Posterior vena cava (tissue), 2 donors: ENCODE data around the gene MAN1A1. TPM values are rescaled to one million over a fixed set of nuclear protein-coding genes. Genes with fewer than 3 reads are reported as not detected.
"Not testable (repeated sequence)": the region's sequence is repeated elsewhere in the genome, so short reads cannot be mapped to it uniquely, and the experiment has no call there.

Experiments
- DNase-seq: peaks from one replicate; pipeline ENCODE4 v3.0.0-alpha.2; 2020; ENCODE audit warnings: low spot score
- intact Hi-C, 2 donors: fragments of 100-400 bp; cut with DNase I; formaldehyde crosslinking; loops; one replicate each; pipeline versions ENCODE4 v1.14.1 to v1.14.2; 2022 to 2023
- long read RNA-seq, 2 donors: library from polyadenylated mRNA; unstranded; transcript quantifications; one replicate each; pipeline ENCODE4 v2.0.0, GENCODE V29; 2020 to 2021
- total RNA-seq, 2 donors: library from RNA; stranded (reverse); fragmentation: NEBNext Ultra II Directional; extraction: Animal tissue kit (Norgen Biotek cat#: 25700); gene quantifications; one replicate each; pipeline ENCODE4 v1.2.1, GENCODE V29; 2021
- donor health status: DM: yes; HTN: yes; CAD: no.
- donor health status: DM: yes; HTN: yes; CAD: no.

Gene MAN1A1
- 10 to 100 TPM; 60.6 to 65.3 TPM for total RNA-seq
- long read RNA-seq, donor 1, partial matches to known transcripts, result 5 of 8 reads
- long read RNA-seq, donor 1, other reads (novel, unspliced or antisense), result 3 of 8 reads
- long read RNA-seq, donor 2, partial matches to known transcripts, result 0 of 2 reads
- long read RNA-seq, donor 2, other reads (novel, unspliced or antisense), result 2 of 2 reads

DNA sequence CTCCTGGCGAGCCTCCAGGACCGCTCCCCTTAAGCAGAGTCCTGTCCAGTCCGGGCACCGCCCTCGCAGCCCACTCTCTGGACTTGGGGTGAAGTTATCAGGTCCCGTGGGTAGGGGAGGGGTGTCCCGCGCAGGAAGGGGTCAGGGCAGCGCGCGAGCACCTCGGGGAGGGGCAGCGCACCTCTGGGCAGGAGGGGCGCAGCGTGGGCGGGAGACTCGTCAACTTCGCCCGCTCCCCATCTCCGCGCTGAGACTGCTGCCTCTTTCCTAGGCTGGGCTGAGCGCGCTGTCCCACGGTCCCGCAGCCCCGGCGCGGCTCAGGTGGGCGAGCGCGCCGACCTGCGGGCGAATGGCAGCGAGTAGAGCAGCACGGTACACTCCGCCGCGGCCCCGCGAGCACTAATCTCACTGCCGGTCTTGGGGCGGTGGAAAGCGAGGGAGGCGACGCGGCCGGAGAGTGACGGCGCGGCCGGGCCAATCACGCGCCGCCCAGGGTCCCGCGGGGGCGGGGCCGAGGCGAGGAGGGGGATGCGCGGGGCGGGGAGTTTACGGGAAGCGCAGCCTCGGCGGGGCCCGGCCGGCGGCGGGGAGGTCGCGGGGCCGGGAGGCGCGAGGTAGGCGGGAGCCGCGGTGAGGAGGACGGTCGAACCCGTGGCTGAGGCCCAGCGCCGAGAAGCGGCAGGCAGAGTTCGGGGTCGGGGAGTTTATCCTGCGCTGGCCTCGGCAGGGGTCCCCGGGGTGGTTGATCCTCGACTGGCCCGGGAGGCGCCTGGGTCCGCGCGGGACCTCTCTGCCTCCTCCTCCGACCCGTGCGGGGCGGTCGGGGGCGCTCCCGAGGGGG lies at the start of gene MAN1A1:
Gene MAN1A1 (minus strand): TSS at position 401 of the 841 bp plus-strand sequence. CDS start 696 bp downstream, outside the sequence.
- DNase-seq, result peak; percentile 97
- intact Hi-C loops, result loop anchor here in 1 of 2 donors (5.0 kb wide), 1 partner anchor 202 kb away; no protein-coding TSS in a partner anchor

DNA sequence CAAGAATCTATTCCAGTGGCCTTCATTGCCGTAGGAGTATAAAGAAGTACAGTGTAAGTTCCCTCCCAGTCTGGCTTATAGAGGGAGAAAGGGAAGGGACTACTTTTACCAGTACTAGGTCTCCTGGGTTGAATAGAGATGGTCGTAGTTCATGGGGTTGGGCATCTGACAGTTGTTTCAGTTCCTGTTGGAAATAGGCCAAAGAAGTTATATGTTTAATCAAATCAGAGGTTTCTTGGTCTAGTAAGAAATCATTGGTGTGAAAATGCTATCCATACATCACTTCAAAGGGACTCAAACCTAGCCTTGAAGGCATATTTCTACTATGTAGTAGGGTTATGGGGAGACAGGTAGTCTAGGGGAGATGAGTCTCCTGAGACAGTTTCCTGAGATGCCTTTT lies 45.6 kb upstream of the MAN1A1 start:
- no peak for DNase-seq
- intact Hi-C loops, result no loop called here

DNA sequence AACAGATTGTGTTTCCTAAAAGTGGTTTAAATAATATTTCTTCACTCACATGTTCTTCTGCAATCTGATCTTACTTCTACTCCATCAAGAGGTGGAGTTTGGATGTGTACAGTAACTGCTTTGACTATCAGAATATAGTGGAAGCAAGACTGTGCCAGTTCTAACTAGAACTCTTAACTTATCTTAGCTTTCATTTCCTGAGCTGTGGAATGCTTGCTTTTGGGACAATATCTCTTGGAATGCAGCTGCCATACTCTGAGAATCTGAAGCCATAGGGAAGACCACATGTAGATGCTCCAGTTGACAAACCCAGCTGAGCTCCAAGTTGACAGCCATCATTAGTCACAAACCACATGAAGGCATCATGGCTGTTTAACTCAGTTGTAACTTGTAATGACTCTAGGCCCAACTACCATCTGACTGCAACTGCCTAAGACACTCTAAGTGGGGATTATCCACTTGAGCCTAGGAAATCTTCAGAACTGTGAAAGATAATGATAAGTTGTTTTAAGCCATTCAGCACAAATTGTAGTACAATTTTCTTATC lies 40.8 kb upstream of the MAN1A1 start:
- intact Hi-C loops, result no loop called here
- DNase-seq, result no peak

DNA sequence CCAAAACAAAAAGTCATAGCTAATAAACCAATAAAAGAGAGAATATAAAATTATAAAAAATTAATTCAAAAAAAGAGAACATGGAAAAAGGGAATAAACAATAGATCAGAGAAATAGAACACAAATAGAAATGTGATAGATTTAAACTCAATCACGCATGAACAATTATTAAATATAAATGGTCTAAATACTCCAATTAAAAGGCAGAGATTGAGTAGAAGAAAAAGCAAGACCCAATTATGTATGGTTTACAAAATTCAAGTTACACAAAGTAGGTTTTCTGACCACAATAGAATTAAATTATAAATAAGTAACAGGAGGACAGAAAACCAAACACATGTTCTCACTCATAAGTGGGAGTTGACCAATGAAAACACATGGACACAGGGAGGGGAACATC lies 36.4 kb upstream of the MAN1A1 start:
- intact Hi-C loops, result no loop called here
- DNase-seq, result no peak

DNA sequence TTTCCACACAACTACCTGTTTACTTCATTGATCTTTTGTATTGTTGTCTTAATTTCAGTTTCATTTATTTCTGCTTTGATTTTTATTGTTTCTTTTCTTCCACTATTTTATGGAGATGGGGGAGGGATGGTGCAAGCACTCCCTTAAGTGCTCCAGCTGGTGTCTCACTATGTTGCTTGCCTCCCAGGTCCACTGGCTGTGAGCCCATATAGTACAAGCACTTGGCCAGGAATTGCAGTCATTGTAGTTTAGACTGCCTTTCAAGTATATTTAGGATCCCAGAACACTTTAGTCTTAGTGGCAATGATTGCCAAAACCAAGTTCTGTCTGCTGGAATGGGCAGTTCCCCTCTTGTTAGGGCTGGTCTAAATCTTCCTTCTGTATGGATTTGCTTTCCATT lies 34.9 kb upstream of the MAN1A1 start:
- intact Hi-C loops, result no loop called here
- DNase-seq, result no peak

DNA sequence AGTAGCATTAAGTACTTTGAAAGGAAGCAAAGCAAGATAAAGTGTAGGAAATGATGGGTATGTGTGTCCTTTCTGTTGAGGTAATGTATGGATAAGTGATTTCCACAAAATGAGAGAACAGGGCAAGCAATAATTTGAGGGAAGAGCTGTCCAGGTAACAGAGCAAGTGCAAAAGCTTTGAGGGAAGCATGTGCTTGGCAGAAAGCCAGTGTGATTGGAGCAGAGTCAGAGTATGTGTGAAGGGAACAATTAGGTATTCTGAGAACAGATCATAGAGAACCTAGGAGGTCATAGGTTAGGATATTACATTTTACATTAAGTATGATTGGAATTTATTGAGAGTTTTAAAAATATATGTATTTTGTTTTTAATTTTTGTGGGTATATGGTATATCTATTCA lies 30.2 kb upstream of the MAN1A1 start:
- DNase-seq, result no peak
- intact Hi-C loops, result no loop called here

DNA sequence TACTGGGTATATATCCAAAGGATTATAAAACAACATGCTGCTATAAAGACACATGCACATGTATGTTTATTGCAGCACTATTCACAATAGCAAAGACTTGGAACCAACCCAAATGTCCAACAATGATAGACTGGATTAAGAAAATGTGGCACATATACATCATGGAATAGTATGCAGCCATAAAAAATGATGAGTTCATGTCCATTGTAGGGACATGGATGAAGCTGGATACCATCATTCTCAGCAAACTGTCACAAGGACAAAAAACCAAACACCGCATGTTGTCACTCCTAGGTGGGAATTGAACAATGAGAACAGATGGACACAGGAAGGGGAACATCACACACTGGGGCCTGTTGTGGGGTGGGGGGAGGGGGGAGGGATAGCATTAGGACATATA lies 27.5 kb upstream of the MAN1A1 start:
- DNase-seq, intact Hi-C loops: not testable (repeated sequence)

DNA sequence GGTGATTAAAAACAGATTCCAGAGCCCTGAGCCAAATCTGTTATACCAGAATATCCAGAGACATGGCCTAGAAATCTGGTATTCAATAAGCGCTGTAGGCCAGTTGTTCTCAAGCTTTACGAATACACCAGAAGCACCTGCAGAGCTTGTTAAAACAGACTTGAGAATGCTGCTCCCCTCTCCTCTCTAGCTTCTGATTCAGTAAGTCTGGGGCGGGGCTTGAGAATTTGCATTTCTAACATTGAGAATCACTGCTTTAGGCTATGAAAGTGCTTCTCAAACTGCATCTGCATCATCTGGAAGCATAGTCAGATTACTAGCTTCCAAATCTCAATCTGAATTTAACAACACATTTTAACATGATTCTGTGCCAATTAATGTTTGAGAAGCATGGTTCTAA lies 20.5 kb upstream of the MAN1A1 start:
- intact Hi-C loops, result no loop called here
- no peak for DNase-seq

DNA sequence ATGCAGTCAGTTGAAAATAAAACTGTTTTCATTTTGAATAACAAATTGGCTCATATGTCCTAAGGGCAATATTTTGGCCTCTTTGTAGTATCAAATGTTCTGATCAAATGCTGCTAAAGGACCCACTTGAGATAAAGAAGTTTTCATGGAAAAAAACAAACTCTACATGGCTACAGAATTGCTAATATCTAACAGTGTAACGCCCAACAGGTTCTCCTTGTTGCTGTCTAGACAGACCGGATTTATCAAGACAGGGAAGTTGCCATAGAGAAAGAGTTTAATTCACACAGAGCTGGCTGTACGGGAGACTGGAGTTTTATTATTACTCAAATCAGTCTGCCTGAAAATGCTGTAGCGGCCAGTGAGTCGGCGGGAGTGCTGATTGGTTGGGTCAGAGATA lies 19.4 kb upstream of the MAN1A1 start:
- no peak for DNase-seq
- intact Hi-C loops, result no loop called here

DNA sequence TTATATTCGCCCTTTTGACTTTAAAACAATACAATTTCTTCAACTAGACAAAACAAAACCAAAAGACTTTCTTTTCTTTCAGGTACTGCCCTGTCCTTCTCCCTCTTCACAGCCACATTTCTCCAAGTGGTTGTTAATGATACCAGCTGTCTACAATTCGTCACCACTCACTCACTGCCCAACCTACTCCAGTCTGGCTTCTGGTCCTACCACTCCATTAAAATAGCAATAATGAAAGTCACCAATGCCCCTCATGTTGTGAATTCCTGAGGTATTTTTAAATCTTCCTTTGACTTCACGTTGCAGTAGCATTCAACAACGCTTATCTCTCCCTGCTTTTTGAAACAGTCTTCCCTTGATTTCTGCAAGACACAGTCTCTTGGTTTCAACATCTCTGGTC lies 11.6 kb upstream of the MAN1A1 start:
- no peak for DNase-seq
- intact Hi-C loops, result no loop called here

DNA sequence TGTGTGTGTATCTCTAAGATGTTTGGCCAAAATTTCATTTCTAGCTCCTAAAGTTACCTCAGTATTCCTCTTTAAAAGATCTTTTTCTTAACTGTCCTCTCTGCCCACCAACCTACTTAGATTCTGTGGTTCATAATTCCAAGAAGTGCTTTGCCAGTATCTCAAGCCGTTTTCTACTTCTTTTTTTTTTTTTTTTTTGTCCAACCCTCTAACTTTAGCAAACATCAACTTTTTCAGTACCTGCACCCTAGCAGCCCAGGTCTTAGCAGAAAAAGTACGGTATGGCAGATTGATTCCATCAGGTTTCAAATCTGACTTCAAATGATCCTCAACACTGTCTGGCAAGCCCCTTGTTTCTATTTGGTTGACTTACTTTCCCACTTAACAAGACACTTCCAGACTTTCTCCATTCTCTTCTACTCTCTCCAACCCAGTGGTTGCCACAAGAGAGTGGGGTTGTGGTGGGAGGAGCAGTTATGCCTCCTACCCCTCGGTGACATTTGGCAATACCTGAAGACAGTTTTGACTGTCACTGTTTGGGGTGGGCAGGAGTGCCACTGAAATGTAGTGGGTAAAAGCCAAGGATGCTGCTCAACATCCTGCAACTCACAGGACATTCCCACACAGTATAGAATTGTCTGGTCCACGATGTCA lies 10.8 kb upstream of the MAN1A1 start:
- intact Hi-C loops, result no loop called here
- DNase-seq, result no peak

DNA sequence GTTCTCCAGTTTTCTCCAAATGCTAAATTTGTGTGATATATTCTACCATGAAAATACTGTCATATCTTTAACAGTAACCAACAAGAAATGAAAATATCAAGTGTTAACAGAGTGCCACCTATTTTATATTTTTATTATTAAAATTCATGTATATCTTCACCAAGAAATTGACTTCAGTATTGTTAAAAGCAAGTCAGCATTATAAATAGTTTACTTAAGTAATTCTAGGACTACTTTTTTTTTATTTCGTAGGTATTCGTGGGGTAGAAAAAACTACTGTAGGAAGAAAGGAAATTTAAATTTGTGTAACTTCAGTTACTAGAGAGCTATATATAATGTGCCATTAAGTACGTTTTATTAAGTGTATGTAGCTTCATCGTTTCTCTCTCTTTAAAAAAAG lies 6.3 kb upstream of the MAN1A1 start:
- intact Hi-C loops, result no loop called here
- DNase-seq, result no peak

DNA sequence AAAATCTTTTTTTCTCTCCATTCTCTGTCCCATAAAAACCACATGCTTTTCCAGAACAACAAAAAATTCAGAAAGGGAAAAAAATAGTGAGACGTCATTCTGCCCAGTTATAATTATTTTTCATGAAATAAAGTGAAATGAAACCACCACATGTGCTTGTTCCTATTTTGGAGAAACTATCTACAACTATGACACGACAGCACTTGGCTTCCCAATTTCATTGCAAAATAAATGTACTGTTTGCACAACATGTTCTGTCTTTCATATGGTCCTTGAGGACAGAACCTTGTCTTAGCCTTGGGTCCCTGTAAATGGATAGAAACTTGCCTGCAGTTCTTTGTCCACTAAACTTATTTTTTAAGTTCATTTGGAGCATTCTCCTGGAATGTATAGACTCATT lies 5.6 kb upstream of the MAN1A1 start:
- intact Hi-C loops, result no loop called here
- no peak for DNase-seq

DNA sequence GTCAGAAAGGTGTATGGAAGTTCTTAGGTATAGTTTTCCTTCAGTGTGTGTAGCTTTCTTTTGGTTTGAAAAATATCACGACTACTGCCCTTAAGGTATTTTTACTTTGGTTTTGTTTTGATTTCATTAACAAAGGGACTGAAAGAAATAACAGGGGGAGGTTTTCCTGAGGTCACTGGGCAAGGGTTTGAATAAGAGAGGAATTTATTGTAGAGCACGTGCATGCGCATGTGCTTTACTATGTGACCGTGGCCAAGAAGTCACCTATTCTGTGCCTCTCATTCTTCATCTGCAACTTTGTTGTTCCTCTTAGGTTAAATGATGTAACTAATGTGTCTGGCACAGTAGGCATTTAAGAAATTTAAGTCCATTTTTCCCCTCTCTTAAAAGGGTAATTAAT lies 4.1 kb upstream of the MAN1A1 start:
- intact Hi-C loops, result no loop called here

DNA sequence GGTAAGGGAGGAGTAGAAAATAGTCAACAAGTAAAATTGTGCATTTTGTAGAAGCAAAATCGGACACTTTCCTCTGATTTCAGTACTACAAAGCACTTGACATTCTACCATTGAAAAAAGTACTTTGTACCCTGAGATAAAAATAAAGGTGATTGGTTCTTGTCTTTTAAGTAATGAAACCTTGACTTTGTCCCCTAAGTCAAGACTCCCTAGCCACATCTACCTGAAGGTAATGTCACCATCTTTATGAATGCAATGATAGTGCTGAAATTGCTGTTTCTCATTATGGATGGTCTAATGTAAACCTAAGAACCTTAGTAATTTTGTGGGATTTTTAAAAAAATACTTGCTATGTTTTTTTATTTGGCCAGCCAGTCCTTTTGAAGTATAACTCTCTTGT lies 2.4 kb upstream of the MAN1A1 start:
- no peak for DNase-seq
- intact Hi-C loops, result no loop called here

More for the DNA sequence above, 4.1 kb upstream of the MAN1A1 start:
- no peak for DNase-seq

DNA sequence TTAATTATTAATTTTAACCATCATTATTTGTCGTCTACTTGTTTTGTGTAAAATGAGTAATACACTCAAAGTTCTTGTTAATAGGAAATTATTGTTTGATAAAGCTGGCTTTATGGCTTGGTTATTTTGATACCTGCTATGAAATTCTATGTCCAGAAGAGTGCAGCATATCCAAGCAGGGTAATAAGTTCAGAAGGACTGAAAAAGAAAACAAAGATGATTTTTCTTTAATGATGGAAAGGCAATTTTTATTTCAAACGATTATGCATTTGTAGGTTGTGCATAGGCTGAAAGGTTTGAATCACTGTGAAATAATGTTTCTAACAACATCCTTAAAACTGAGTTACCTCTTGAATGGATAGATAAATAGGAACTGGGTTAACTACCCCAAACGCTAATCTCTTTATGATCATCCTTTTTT lies 1.4 kb upstream of the MAN1A1 start:
- no peak for DNase-seq
- intact Hi-C loops, result no loop called here

DNA sequence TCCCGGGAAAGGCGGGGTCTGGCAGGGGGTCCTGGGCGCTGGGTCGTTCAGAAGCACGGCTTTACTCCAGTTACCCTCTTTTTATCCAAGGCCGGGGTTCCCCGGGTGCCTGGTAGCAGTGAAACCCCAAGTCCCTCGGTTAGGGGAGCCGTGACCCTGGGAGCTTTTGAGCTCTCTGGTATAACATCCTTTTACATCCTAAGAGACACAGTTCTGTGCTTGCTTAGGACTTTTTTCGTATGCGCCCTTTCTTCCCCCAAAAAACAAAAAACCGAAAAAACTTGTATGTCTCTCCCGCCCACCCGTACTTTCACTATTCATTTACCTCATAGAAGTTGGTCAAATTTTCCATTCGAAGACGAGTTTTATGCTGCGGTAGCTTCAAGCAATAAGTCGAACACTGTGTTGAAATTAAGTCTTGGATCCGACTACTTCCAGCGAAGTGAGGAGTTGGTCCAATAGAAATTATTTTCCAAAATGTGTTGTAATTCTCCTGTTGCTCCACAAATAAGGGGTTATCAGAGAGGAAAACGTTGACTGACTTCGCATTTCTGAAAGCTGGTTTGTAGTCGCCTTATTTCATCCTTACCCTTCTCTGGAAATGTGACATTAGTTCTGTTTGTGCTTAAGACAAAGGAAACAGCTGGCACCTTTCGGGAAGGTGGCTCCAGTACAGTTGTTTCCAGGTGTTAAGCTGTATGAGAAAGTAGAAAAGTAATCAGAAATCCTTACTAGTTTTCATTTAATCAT lies 816 bp upstream of the MAN1A1 start:
- intact Hi-C loops, result no loop called here
- no peak for DNase-seq

DNA sequence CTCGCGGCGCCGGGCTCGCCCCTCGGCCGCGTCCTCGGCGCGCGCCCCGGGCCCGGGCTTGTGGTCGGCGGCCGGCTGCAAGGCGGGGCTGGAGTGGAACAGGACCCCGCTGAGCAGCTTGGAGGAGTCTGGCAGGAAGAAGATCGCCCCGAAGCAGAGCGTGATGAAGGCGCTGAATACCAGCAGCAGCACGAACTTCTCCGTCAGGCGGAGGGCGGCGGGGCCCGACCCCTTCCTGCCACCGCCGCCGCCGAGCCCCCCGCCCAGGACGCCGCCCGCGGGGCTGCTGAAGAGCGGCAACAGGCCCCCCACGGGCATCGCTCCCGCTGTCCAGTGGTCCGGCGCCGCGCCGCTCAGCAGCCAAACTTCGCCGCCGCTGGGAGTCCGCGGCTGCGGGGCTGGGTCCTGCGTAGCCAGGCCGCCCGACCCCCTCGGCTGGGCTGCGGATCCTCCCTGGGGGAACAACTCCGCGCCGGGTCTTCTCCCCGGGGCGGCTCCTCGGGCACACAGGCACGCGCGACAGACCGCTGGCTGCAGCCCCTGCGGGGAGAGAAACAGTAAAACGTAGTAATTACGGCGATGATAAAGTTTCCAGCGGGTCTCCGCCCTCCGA lies 707 bp downstream of the MAN1A1 start:
- intact Hi-C loops, result loop anchor here in 1 of 2 donors (5.0 kb wide), 1 partner anchor 202 kb away; no protein-coding TSS in a partner anchor
- DNase-seq, result peak; percentile 80
